Measurements from ENCODE around the gene SMPD4.
"Not testable (repeated sequence)": the region's sequence is repeated elsewhere in the genome, so short reads cannot be mapped to it uniquely, and the experiment has no call there.

SMPD4 gene

DNA sequence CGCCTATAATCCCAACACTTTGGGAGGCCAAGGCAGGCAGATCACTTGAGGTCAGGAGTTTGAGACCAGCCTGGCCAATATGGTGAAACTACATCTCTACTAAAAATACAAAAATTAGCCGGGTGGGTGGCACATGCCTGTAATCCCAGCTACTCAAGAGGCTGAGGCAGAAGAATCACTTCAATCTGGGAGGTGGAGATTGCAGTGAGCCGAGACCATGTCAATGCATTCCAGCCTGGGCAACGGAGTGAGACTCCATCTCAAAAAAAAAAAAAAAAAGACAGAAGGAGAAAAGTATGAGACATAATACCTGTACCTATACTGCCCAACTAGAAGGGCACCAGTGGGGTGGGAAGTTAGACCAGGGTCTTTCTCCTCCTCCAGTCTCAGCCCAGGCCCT, 22.0 kb downstream of the SMPD4 start:
- DNase-seq (ENCODE audit: low spot score): not testable (repeated sequence)

- no peak for DNase-seq (ENCODE audit: low spot score)
Measured at GRCh38 chr2:130158631-130159030, 22.8 kb downstream of the SMPD4 start.

DNA sequence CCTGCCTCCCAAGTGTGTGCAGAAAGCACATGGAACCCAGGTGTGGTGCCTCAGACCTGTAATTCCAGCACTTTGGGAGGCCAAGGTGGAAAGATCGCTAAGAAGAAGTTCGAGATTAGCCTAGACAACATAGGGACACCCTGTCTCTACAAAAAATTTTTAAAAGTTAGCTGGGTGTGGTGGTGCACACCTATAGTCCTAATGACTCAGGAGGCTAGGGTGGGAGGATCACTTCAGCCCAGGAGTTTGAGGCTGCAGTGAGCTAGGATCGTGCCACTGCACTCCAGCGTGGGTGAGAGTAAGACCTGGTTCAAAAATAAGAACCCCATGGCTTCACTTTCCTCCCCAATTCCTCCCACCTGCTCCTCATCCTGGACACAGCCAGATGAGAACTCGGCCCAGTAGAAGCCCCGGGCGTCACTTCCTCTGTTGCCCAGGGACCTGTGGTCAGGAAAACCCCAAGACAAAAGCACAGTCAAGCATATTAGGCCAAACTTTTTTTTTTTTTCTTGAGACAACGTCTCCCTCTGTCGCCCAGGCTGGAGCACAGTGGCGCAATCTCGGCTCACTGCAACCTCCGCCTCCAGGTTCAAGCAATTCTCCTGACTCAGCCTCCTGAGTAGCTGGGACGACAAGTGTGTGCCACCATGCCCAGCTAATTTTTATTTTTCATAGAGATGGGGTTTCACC, 23.4 kb downstream of the SMPD4 start:
- DNase-seq (ENCODE audit: low spot score): not testable (repeated sequence)

DNA sequence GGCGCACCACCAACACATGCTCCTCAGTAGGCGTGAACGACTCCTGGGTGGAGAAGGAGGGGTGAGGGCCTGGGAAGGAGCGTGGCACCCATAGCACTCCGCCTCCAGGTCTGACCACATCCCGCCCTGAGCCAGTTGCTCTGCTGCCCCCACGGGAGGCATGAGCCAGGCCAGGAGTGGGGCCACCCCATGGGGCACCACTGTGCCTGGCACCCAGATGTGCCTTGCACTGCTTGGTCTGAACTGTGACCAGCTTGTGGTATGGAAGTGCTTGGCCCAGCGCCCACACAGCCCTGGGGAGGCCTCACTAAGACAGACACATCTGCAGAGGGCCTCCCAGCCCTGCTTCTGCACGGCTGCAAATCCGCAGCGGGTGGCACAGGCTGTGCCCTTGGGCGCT, 24.0 kb downstream of the SMPD4 start:
- not testable (repeated sequence) for DNase-seq (ENCODE audit: low spot score)

- DNase-seq (ENCODE audit: low spot score): no peak
Measured at GRCh38 chr2:130156624-130157004, 24.8 kb downstream of the SMPD4 start.

DNA sequence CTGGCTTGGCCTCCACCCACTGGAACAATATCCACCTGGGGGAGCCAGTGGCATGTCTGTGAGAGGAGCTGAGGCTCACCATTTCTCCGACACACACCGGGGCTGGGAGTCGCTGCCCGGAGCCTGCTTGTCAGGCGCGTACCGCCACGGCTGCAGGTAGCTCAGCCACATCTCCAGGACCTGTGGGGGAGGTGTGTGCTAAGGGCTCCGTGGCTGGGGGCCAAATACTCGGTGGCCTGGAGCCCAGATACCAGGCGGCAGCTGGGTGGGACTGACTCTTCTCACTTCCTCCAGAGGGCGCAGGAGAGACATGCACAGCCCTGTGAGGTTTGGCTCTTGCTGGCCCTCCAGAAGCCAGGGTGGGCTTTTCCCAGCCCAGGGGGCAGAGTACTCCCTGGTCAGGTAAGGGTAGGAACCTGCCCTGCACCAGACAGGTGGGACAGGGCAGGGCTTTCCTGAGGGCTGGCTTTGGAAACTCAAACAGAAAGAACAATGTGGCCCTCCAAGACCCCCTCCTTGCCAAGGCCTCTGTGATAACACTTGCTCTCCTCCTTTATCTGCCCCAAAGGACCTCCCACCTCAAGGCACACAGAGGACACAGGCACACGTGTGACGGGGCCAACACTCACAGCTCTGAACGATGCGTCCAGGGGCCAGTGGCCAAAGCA, 25.3 kb downstream of the SMPD4 start:
- peak; percentile 31 for DNase-seq (ENCODE audit: low spot score)

- DNase-seq (ENCODE audit: low spot score): no peak
Measured at GRCh38 chr2:130154773-130155765, 26.3 kb downstream of the SMPD4 start.

GRCh38 chr2:130154423-130154770, 27.0 kb downstream of the SMPD4 start:
- DNase-seq (ENCODE audit: low spot score): not testable (repeated sequence)

- DNase-seq (ENCODE audit: low spot score): not testable (repeated sequence)
Measured at GRCh38 chr2:130153721-130154422, 27.5 kb downstream of the SMPD4 start.

GRCh38 chr2:130152816-130153595, 28.4 kb downstream of the SMPD4 start:
- no peak for DNase-seq (ENCODE audit: low spot score)

DNA sequence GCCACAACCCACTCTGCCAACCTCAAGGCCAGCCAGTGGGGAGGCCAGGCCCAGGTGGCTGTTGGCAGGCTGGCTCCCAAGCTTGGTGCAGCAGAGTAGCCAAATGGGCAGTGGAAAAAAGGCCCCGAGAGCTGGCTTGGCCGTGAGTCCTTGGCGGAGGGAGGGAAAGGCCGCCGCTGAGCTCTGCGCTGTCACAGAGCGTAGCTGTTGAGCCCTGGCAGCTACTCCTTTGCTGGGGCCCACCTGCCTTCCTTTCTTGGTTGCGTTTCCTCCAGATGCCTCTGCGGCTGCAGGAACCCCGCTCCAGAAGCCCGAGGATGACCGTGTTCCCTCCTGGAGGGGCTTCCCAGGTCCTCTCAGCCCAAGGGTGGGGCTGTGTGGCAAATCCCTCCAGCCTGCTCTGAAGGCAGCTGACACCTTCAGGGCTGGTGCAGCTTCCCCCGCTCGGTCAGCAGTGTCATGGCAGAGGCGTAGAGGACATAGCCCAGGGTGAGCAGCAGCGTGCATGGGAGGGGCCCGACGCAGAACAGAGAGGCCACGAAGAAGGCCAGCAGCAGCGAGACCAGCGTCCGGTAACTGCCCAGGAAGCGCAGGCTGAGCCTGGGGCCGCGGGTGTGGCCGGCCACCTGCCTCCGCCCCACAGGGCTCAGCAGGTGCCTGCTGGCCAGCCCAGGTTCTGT, 29.1 kb downstream of the SMPD4 start:
- not testable (repeated sequence) for DNase-seq (ENCODE audit: low spot score)

DNA sequence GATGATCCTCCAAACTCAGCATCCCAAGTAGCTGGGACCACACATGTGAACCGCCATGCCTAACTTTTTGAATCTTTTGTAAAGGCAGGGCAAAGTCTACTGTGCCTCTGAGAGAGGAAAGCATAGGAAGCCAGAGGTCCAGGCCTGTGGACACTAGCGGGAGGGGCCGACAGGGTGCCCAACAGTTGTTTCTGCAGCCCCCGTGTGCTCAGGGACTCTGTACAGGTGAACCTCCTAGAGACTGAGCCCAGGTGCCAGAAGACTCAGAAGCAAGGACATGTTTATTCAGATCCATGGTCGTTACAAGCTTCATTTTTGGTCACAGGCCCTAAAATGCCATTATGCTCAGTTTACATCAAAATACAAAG, 30.3 kb downstream of the SMPD4 start:
- DNase-seq (ENCODE audit: low spot score): not testable (repeated sequence)

DNA sequence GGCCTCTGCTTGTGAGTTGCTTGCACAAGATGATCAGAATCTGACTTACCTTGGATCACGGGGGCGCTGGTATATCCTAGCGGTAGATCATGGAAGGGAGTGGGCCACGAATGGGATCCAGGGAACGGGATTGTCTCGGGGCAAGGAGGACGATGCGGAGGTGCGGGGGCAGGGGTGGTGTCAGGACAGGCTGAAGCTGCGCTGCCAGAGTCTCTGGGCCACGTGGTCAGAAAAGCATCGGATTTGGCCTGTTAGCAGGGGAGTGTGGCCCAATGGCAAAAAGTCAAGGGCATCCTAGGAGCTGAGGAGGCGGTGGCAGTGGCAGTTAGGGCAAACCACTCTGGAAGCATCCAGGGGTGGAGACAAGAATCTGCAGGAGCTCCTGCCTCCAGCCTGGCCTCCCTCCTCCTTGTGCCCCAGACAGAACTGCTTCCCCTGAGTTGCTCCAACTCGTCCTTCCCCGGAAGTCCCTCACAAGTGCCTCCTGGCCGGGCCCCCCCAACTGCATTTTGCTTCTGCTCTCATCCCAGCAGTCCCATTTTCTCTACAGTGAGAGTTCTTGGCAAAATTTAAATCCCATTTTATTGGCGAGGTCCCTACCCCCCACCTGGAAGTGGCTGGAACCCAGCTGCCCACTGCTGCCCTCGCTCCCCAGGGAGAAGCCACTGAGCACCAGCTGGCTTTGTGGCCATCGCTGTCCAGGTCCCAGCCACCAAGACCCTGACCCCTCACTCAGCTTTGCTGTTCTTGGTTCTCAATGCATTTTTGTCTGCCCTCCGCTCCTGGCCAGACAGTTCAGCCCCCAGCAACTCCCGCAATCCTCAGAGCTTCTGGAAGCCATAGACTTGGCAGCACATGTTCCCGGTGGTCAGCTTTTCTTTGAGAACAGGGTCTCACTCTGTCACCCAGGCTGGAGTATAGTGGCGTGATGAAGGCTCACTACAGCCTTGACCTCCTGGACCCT, 30.9 kb downstream of the SMPD4 start:
- DNase-seq (ENCODE audit: low spot score): no peak

GRCh38 chr2:130148515-130148914, 32.9 kb downstream of the SMPD4 start:
- not testable (repeated sequence) for DNase-seq (ENCODE audit: low spot score)

DNA sequence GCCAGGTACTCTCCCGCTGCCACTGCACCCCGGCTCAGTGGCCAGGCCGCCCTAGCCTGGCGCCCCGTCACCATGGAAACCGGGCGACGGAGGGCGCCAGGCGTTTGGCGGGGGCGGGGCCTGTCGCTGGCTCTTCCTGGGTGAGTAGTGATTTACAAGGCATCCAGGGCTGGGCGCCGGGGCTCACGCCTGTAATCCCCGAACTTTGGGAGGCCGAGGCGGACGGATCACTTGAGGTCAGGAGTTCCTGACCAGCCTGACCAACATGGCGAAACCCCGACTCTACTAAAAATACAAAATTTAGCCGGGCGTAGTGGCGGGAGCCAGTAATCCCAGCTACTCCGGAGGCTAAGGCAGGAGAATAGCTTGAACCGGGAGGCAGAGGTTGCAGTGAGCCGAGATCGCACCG, 36.4 kb downstream of the SMPD4 start, which contains the start of gene CCDC74B:
Gene CCDC74B (minus strand): TSS at position 107 of the 409 bp plus-strand sequence. CDS start 116 bp downstream, outside the sequence.
- DNase-seq (ENCODE audit: low spot score): peak; percentile 8

GRCh38 chr2:130143266-130144039, 37.9 kb downstream of the SMPD4 start:
- DNase-seq (ENCODE audit: low spot score): not testable (repeated sequence)

- not testable (repeated sequence) for DNase-seq (ENCODE audit: low spot score)
Measured at GRCh38 chr2:130142396-130143265, 38.8 kb downstream of the SMPD4 start.
